Spleen (tissue), 11 donors: ENCODE data around the gene PAX6. TPM values are rescaled to one million over a fixed set of nuclear protein-coding genes. Genes with fewer than 3 reads are reported as not detected.

Source experiments
- DNase-seq: peaks from one replicate; pipeline ENCODE4 v3.0.0-alpha.2; 2020
- H3K27ac ChIP-seq, 8 donors: fragments of 200-600 bp; sonication (generic) in 7 of 8; 1 replicate in 4 of 8; 2 replicates in 4 of 8; pipeline versions ENCODE4 v1.5.0 to v1.8.0; 2016 to 2021; ENCODE audit warnings: inconsistent platforms in 4 of 8, mild to moderate bottlenecking in 4 of 8, moderate library complexity in 1 of 8
- H3K27me3 ChIP-seq, 7 donors: fragments of 200-600 bp; sonication (generic) in 6 of 7; replicated peaks in 1 of 7; 1 replicate in 4 of 7; 2 replicates in 3 of 7; pipeline versions ENCODE4 v1.5.0 to v1.8.0; 2016 to 2021; ENCODE audit warnings: inconsistent platforms in 3 of 7, mild to moderate bottlenecking in 1 of 7
- H3K36me3 ChIP-seq, 6 donors: fragments of 200-600 bp; sonication (generic) in 5 of 6; 1 replicate in 4 of 6; 2 replicates in 2 of 6; pipeline versions ENCODE4 v1.5.0 to v1.8.0; 2016 to 2021; ENCODE audit warnings: inconsistent platforms in 2 of 6
- H3K4me1 ChIP-seq, 6 donors: fragments of 200-600 bp; sonication (generic) in 5 of 6; 1 replicate in 3 of 6; 2 replicates in 3 of 6; pipeline versions ENCODE4 v1.5.0 to v1.8.0; 2016 to 2021; ENCODE audit warnings: inconsistent platforms in 3 of 6
- H3K4me3 ChIP-seq, 8 donors: fragments of 200-600 bp; sonication (generic) in 7 of 8; 1 replicate in 4 of 8; 2 replicates in 4 of 8; pipeline versions ENCODE4 v1.5.0 to v1.8.0; 2016 to 2021; ENCODE audit warnings: inconsistent platforms in 4 of 8, mild to moderate bottlenecking in 4 of 8, moderate library complexity in 2 of 8
- H3K9me3 ChIP-seq, 8 donors: fragments of 200-600 bp; sonication (generic) in 7 of 8; 1 replicate in 4 of 8; 2 replicates in 4 of 8; pipeline versions ENCODE4 v1.5.0 to v1.8.0; 2016 to 2021; ENCODE audit warnings: inconsistent platforms in 4 of 8
- POLR2A ChIP-seq, 3 donors: fragments of 450-650 bp; IDR thresholded peaks; one replicate each; pipeline ENCODE4 v1.5.1; 2017; ENCODE audit warnings: antibody characterized with exemption in 3 of 3, mild to moderate bottlenecking in 1 of 3
- POLR2AphosphoS5 ChIP-seq, 3 donors: sonication (generic); formaldehyde crosslinking; IDR thresholded peaks; one replicate each; pipeline ENCODE4 v1.5.1; 2017; ENCODE audit warnings: antibody characterized with exemption in 3 of 3
- WGBS, 5 donors: extraction: QIAGEN DNeasy Blood & Tissue Kit in 3 of 5; methylation state at CpG; one replicate each; pipeline versions ENCODE4 v1.1.5 to v1.1.7; 2013 to 2018; 5-methylcytosine and 5-hydroxymethylcytosine counted together
- intact Hi-C: fragments of 100-400 bp; cut with DNase I; formaldehyde crosslinking; loops from one replicate; pipeline ENCODE4 v1.15.0; 2023; ENCODE audit warnings: low total_unique reads
- polyA plus RNA-seq, 3 donors: library from polyadenylated mRNA; stranded (reverse); fragments of 200-250 nt; gene quantifications; one replicate each; pipeline ENCODE4 v1.2.1, GENCODE V29; 2013
- total RNA-seq, 7 donors: library from RNA; depleted of rRNA in 3 of 7; stranded (reverse); fragments of >200 nt in 3 of 7; fragmentation: NEBNext Ultra II Directional in 4 of 7; extraction: Animal tissue kit (Norgen Biotek cat#: 25700) in 4 of 7; gene quantifications; one replicate each; pipeline versions ENCODE4 v1.1.0 to v1.2.1, GENCODE V29; 2016 to 2021
- TF ChIP-seq, protein P1 (sequence below), 11 experiments: fragments of 200-600 bp in 7 of 11; fragments of 450-650 bp in 4 of 11; sonication (generic) in 4 of 11; IDR thresholded peaks in 8 of 11; conservative IDR thresholded peaks in 3 of 11; 1 replicate in 7 of 11; 2 replicates in 4 of 11; pipeline versions ENCODE4 v1.4.0 to v1.8.0; 2016 to 2021; ENCODE audit warnings: antibody characterized with exemption in 11 of 11, inconsistent platforms in 4 of 11, mild to moderate bottlenecking in 1 of 11
- donor health status: healthy with polysubstance abuse.
- donor health status: DM: no; HTN: no; CAD: no; lungs with moderate emphysema.
- donor health status: DM: no; HTN: no; CAD: no.
- donor health status: Bipolar disorder and iron deficiency.
- donor health status: healthy.
- donor health status: DM: no; HTN: no; CAD: no.
- donor health status: DM: yes; HTN: yes; CAD: no.

PAX6 gene
- total and polyA plus RNA-seq, 10 donors = 0.02 to 0.05 TPM; not detected in 8

GRCh38 chr11:31767685-31768084 is 43.4 kb downstream of the PAX6 start:
- Histone ChIP-seq H3K4me3 (no peak overlapping the region), H3K36me3 (peaks cover 0 to 4% (median 0%) of the 10 kb centered on the region in 6 donors), H3K9me3 (no peaks in the 10 kb centered on the region), H3K27ac (no peak overlapping the region), H3K27me3 (no peaks in the 10 kb centered on the region), H3K4me1 (no peaks in the 10 kb centered on the region)
- TF ChIP-seq POLR2A (IDR thresholded peaks at IDR 0.05) (no peak), POLR2AphosphoS5 (IDR thresholded peaks at IDR 0.05) (no peak)
- TF ChIP-seq, protein P1, sequence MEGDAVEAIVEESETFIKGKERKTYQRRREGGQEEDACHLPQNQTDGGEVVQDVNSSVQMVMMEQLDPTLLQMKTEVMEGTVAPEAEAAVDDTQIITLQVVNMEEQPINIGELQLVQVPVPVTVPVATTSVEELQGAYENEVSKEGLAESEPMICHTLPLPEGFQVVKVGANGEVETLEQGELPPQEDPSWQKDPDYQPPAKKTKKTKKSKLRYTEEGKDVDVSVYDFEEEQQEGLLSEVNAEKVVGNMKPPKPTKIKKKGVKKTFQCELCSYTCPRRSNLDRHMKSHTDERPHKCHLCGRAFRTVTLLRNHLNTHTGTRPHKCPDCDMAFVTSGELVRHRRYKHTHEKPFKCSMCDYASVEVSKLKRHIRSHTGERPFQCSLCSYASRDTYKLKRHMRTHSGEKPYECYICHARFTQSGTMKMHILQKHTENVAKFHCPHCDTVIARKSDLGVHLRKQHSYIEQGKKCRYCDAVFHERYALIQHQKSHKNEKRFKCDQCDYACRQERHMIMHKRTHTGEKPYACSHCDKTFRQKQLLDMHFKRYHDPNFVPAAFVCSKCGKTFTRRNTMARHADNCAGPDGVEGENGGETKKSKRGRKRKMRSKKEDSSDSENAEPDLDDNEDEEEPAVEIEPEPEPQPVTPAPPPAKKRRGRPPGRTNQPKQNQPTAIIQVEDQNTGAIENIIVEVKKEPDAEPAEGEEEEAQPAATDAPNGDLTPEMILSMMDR (IDR thresholded peaks at IDR 0.05 in 8 of 11, conservative IDR thresholded peaks at IDR 0.05 in 3 of 11) = no peak
- DNase-seq = no peak
- intact Hi-C loops = no loop called here
- WGBS, 5 donors = 91 to 97% (median 93%) methylated on average over 2 of the region's 2 CpGs

- TF ChIP-seq POLR2A (IDR thresholded peaks at IDR 0.05) = no peak
- no peak for TF ChIP-seq POLR2AphosphoS5 (IDR thresholded peaks at IDR 0.05)
- TF ChIP-seq, protein P1 (IDR thresholded peaks at IDR 0.05 in 8 of 11, conservative IDR thresholded peaks at IDR 0.05 in 3 of 11) = no peak
- no peak for DNase-seq
- Histone ChIP-seq H3K4me1 (no peaks in the 10 kb centered on the region), H3K36me3 (peaks cover 0 to under 1% (median 0%) of the 10 kb centered on the region in 6 donors), H3K4me3 (no peak overlapping the region), H3K27ac (no peak overlapping the region), H3K9me3 (no peaks in the 10 kb centered on the region), H3K27me3 (no peaks in the 10 kb centered on the region)
- intact Hi-C loops = no loop called here
- 93 to 99% (median 96%) methylated on average over 3 of the region's 3 CpGs for WGBS, 5 donors
Observed at GRCh38 chr11:31767066-31767465, 44.1 kb downstream of the PAX6 start.

GRCh38 chr11:31764766-31765165 is 46.4 kb downstream of the PAX6 start:
- H3K27ac ChIP-seq = no peak overlapping the region
- 89 to 97% (median 92%) methylated on average over 5 of the region's 5 CpGs for WGBS, 5 donors
- no peak overlapping the region for H3K4me3 ChIP-seq
- no peaks in the 10 kb centered on the region for H3K36me3 ChIP-seq
- TF ChIP-seq, protein P1 (IDR thresholded peaks at IDR 0.05 in 8 of 11, conservative IDR thresholded peaks at IDR 0.05 in 3 of 11) = no peak
- no peak for TF ChIP-seq POLR2AphosphoS5 (IDR thresholded peaks at IDR 0.05)
- TF ChIP-seq POLR2A (IDR thresholded peaks at IDR 0.05) = no peak
- intact Hi-C loops = no loop called here
- H3K27me3 ChIP-seq = no peaks in the 10 kb centered on the region
- H3K9me3 ChIP-seq = no peaks in the 10 kb centered on the region
- DNase-seq = no peak
- H3K4me1 ChIP-seq = no peaks in the 10 kb centered on the region

DNA sequence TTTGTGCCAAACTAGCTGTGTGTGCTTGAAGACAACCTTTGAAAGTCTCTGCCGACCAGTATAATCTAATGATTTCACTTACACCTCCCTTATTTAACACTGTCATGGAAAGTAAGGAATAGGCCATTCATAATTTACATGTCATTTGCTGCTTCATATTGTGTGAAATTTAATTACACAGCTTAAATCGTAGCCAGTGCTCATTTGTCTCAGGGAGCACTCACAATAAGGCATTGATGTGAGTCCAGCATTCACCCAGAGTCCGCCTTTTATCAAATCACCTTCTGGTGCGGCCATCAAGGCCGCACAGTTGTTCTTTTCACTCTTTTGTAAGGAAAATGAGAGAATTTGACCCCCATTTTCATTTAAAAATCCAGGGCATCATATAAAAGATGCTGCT is 46.9 kb downstream of the PAX6 start:
- Histone ChIP-seq H3K36me3 (no peaks in the 10 kb centered on the region), H3K27me3 (no peaks in the 10 kb centered on the region), H3K9me3 (no peaks in the 10 kb centered on the region), H3K4me3 (no peak overlapping the region), H3K4me1 (no peaks in the 10 kb centered on the region), H3K27ac (no peak overlapping the region)
- WGBS, 5 donors = 95 to 97% (median 96%) methylated on average over 5 of the region's 5 CpGs
- intact Hi-C loops = no loop called here
- TF ChIP-seq POLR2A (IDR thresholded peaks at IDR 0.05) = no peak
- TF ChIP-seq POLR2AphosphoS5 (IDR thresholded peaks at IDR 0.05) = no peak
- TF ChIP-seq, protein P1 (IDR thresholded peaks at IDR 0.05 in 8 of 11, conservative IDR thresholded peaks at IDR 0.05 in 3 of 11) = no peak
- no peak for DNase-seq
